DMS53 (cell line): ENCODE data around the gene SMG6.
A peak's percentile ranks its signal among the peaks of the same experiment; 100 is the strongest.

Experiments
- DNase-seq: peaks from one replicate; lab custom pipeline; 2025; lab: John Stamatoyannopoulos, UW

Gene SMG6

DNA sequence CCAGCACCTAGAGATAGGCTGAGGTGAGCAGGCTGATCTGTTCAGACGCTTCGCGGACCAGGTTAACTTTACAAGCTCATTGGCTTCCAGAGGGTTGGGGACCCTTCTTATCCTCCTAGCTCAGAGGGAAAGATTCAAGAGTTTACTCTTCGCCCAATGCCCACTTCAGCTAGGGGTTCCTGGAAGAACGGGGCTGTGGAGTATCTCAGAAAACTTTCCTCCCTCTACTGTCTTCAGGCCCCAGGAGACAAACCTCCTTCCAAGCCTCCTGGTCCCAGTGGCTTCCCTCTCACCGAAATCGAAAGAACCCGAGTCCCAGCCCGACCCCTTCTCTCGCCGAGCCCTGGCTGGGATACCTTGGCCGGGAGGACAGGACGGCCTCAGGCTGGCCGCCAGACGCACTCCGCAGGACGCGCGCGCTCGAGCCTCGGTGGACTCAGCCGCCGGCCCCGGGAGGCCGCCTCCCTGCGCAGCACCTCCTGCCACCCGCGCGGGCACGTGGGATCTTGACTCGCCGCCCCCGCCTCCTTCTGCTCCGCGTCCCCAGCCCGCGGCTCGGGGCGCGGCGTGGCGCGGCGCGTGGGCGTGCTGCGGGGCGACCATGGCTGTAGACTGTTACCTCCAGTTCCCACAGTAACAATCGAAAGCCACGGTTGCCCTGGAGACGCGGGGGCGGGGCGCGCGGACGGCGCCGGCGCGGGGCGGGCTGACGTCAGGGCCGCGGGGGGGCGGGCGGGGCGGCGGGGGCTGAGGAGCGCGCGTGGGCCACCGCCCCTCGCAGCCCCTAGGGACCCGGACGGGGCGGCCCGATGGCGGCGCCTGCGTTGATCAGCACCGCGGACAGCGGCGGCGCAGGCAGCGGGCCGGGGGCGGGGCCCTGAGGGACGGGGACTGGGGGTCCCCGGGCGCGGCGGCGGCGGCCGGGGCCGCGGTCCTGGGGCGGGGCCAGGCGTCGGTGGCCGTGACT is 254.0 kb downstream of the SMG6 start:
- peak; percentile 87 for DNase-seq

DNA sequence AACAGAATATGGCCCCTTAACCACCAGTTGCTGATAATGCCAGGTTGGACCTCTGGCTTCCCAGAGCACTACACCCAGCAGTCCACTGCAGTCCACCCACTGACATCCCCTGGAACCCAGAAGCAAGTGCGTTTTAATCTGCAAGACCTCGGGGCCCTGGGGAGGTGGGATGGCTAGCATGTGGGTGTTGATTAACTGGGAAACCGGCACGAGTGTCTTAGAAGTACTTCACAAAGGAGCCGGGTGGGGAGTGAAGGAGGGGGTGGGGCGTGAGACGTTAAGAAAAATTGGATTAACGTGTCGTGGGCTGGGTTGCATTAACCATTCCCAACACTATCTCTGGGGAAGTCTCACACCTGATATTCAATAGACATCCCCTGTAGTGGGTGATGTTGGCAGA is 254.8 kb downstream of the SMG6 start:
- DNase-seq = no peak

DNA sequence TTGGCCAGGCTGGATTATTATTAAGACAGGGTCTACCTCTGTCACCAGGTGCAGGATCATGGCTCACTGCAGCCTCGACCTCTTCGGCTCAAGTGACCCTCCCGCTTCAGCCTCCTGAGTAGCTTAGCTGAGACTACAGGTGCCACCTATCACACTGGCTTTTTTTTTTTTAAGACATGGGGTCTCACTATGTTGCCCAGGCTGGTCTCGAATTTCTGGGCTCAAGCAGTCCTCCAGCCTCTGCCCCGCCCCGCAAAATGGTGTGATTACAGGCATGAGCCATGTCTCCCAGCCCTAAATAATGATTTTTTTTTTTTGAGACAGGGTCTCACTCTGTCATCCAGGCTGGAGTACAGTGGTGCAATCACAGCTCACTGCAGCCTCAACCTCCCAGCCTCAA is 256.0 kb downstream of the SMG6 start:
- no peak for DNase-seq

DNA sequence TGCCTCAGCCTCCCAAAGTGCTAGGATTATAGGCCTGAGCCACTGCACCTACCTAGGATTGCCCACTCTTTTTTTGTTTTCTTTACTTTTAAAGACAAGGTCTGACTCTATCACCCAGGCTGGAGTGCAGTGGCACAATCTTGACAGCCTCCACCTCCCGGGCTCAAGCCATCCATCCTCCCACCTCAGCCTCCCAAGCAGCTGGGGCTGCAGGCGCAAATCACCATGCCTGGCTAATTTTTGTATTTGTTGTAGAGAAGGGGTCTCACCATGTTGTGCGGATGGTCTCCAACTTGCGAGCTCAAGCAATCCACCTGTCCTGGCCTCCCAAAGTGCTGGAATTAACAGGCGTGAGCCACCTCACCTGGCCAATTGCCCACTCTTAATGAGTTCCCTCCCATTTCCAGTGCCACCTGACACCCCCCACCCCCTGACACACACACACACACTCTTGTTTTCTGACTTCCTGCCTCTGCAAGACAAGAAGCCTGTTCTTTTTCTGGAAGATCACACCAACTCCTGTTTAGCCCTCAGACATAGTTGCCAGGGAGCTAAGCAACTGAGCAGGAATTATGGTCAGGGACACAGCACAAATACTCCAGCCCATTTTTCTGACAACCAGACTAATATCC is 259.2 kb downstream of the SMG6 start:
- DNase-seq = no peak

DNA sequence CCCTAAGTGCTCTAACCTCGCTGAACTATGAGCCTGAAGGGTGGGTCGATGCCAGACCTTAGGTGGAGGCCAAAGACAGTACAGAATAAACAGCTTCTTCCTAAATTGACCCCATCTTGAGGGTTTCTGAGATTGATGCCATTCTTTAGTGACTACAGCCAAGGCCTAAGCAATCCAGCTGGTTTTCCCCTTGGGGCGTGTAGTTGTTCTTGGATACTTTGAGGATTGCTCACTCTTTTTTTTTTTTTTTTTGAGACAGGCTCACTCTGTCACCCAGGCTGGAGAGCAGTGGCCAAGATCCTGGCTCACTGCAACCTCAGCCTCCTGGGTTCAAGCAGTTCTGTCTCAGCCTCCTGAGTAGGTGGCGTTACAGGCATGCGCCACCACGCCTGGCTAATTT is 259.8 kb downstream of the SMG6 start:
- no peak for DNase-seq

DNA sequence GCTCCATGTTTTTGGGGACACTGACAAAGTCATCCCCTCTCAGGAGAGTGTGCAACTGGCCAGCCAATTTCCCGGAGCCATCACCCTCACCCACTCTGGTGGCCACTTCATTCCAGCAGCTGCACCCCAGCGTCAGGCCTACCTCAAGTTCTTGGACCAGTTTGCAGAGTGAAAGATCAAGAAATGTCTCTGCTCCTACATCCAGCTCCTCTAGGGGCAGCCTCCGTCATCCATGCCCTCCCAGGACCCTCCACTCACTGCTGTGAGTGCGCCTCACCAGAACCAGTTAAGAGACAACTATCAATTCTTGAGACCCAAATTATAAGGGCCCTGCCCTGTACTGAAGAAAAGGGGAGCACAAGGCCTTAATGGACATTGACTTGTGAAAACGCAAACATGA is 260.7 kb downstream of the SMG6 start:
- no peak for DNase-seq

DNA sequence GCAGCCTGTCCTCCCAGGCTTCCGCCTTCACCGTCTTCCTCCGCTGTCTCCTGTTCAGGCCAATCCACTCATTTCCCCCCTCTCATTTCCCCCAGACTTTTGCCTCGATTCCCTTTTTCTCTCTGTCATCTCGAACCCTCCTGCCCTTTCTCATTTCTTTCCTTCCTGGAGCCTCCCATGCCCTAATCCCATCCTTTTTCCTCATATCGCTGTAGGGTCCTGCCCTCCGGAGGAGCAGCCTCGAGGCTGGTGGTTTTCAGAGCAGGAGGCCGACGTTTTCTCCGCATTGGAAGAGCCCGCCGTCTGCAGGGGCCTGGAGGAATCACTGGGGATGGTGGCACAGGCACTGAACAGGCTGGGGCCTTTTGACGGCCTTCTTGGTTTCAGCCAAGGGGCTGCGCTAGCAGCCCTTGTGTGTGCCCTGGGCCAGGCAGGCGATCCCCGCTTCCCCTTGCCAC is 261.2 kb downstream of the SMG6 start:
- peak; percentile 59 for DNase-seq

DNA sequence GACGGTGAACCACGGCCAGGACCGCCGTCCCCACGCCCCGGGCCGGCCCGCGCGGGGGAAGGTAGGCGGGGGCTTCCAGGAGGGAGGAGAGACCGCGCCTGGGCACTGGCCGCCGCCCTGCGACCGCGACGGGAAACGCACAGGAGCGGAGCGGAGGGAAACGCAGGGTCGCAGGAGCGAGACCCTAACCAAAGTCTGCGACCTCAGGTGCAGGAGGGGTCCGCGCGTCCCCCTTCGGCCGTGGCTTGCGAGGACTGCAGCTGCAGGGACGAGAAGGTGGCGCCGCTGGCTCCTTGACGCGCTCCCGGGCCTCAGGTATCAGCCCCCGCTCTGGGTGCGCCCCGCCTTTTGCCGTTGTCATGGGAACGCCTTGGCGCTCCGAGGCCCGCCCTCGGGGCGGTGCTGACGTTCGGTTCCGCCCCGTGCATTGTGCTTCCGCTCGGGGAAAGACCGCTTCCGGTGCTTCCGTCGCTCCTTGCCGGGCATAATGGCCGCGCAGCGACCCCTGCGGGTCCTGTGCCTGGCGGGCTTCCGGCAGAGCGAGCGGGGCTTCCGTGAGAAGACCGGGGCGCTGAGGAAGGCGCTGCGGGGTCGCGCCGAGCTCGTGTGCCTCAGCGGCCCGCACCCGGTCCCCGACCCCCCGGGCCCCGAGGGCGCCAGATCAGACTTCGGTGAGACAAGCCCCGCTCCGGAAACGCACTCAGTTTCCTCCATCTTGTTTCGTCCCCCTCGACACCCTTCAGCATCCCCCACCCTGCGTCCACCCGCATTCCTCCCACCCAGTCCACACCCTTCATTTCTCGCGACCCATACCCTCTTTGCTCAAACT is 261.8 kb downstream of the SMG6 start, which contains the start of gene OVCA2:
OVCA2 (plus strand) TSS at position 462 of the 829 bp plus-strand sequence; CDS start at position 488, 26 bp downstream.
- peak; percentile 97 for DNase-seq

DNA sequence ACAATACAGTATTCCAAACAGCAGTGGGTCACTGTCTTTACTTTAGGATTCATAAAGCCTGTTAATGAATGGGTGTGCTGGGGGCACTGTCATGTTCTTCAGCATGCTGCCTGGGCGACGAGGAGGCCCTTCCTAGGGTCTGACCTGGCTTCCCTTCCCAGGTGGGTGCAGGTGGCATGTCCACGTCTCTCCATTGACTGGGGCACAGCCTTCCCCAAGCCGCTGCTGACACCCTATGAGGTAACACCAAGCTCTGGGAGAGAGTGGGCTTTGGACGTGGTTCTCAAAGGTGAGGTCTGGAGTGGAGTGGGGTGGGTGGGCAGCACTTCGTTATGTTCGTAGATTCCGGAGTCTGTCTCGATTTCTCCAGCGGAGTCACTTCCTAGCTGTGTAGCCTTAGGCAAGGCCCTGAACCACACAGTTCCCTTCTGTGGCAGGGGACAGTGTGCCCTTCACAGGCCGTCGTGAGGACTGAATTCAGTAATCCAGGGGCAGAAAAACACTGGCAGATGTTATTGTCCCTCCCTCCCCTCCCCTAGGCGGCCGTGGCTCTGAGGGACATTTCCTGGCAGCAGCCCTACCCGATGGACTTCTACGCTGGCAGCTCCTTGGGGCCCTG is 262.5 kb downstream of the SMG6 start:
- peak; percentile 81 for DNase-seq

DNA sequence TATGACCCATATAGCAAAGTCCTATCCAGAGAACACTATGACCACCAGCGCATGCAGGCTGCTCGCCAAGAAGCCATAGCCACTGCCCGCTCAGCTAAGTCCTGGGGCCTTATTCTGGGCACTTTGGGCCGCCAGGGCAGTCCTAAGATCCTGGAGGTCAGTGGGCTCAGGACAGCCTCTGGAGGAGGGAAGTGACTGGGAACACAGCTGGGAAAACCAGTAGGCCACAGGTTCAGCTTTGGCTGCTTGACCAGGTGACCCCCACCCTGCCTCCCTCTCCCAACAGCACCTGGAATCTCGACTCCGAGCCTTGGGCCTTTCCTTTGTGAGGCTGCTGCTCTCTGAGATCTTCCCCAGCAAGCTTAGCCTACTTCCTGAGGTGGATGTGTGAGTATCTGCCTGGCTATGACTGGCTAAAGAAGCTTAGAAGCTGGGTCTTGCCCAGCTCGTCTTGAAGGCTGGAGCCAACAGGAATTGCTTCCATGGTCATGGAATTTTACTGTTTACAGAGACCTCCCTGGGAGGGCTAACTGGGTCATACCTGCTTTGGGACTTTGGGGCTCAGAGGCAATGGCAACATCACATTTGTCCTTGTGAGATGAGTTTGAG is 263.3 kb downstream of the SMG6 start:
- no peak for DNase-seq

DNA sequence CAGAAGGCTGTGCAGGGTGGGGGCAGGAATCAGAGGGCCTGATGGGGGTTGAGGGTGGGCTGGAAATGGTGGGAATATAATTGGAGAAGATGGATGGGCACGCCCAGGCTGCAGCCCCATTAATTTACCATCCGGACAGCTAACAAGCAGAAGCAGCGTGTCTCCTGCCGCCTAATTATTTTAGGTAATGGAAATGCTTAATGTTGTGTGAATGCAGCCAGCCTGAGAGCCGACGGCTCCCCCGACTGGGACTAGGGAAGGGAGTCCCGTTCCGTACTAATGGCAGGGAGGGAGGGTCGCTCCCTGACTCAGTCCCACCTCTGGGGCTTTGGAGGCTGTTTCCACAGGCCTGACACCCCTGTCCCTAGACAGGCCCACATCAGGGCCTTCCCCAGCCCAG is 266.4 kb downstream of the SMG6 start:
- no peak for DNase-seq

DNA sequence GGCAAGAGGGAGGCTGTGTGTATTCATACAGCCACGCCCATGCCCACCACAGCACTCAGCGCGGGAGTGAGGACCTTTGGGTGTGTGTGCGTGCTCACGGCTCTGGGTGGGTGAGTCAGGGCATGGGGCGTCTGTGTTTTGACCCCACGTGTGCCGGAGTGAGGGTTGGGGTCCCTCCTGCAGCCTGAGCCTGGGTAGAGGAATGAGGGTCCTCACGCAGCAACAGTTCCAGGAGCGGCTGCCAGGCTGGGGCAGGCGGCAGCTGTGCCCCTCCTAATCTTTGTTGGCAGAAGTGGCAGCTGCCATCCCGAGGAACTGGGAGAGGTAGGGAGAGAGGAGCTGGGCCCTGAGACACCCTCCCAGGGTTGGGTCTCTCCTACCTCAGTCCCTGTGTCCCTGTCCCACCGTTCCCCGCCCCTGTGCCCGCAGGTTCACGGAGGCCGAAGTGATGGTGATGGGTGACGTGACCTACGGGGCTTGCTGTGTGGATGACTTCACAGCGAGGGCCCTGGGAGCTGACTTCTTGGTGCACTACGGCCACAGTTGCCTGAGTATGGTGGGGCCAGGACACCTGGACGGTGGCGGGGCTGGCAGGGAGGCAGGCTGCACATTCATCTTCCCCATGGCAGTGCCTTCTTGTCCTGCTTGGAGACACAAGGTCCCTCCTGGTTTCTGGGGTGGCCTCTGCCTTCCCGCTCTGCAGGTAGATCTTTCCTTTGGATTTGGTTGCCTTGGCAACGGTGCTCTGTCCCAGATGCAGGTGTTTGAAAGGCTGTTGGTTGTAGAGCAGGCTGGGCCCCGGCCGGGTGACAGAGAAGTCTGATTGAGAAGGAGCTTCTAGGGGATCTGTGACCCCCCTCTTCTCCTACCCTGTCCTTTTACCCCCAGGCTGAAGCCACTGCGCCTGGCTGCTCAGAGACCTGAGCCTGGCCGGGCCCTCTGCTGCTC is 267.8 kb downstream of the SMG6 start:
- no peak for DNase-seq

DNA sequence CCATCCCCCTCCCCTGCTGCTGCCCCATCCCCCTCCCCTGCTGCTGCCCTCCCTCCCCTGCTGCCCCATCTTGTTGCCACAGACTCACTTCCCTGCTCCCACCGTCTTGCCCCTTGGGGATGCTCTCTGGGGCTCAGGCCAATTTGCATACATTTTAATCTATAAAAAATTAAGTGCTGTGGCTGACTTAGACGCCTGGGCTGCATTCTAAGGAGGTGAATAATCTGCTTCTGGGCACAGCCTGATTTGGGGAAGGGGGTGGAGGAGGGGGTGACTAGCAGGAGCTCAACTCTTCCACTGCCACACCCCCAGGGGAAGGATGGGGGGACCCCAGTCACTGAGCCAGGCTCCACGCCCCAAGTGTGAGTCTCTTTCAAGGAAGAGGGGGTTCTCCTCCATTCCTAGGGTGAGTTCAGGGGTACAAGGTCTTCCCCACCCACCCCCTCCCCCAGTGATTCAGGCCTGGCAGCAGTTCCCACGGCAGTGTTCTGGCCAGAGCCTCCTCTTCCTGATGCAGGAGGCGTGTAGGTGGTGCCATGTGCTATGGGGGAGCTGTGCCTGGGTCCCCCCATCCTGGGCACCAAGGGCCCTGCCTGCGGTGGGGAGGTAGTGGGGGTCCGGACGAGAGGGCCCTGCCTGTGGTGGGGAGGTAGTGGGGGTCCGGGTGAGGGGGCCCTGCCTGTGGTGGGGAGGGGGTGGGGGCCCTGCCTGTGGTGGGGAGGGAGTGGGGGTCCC is 268.6 kb downstream of the SMG6 start:
- DNase-seq = no peak

DNA sequence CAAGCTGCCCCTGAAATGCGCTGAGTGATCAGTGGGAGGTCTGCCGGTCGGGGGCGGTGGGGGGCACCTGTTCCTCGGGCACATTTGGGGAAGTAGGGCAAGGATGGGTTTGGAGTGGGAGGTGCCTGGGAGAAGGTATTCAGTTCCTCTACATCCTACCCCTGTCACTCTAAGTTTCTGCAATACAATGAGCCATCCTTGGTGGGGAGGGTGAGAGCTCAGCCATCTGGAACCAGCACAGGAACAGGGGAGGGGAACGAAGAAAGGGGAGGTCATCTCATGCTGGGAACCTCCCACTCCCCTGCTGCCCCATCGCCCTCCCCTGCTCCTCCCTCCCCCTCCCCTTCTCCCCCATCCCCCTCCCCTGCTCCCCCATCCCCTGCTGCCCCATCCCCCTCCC is 269.4 kb downstream of the SMG6 start:
- no peak for DNase-seq

DNA sequence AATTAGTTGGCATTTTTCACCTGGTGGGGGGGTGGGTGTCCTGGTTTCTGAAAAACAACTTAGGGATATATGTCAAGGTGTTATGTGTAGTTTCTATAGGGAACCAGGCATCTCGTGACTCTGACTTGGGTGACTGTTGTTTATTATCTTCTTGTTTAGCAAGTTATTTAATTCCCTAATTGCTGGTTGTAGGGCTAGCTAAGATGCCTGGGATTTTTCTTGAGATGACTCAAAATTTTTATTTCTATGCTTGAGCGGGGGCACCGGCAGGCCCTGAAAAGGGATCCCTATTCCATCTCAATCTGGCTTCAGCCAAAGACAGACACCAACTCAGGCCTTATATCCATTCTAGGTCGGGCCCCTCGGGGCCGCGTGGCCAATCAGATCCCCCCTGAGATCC is 270.4 kb downstream of the SMG6 start:
- no peak for DNase-seq

DNA sequence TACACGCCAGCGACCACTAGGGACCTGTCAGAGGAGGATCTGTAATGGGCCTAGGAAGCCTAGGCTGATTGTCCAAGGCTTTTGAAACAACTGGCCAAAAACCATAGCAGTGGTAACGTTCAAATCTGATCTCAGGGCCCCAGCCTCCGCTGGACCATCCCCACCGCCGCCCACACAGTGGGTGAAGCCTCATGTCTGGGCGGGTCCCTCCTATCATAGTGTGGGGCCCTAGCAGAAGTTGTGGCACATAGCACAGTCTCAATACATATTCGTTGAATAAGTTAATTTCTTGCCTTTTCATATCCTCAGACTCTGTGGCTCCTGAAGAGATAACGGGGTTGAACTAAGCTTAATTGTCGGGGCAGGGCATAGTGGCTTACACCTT is 272.8 kb downstream of the SMG6 start:
- DNase-seq = no peak

DNA sequence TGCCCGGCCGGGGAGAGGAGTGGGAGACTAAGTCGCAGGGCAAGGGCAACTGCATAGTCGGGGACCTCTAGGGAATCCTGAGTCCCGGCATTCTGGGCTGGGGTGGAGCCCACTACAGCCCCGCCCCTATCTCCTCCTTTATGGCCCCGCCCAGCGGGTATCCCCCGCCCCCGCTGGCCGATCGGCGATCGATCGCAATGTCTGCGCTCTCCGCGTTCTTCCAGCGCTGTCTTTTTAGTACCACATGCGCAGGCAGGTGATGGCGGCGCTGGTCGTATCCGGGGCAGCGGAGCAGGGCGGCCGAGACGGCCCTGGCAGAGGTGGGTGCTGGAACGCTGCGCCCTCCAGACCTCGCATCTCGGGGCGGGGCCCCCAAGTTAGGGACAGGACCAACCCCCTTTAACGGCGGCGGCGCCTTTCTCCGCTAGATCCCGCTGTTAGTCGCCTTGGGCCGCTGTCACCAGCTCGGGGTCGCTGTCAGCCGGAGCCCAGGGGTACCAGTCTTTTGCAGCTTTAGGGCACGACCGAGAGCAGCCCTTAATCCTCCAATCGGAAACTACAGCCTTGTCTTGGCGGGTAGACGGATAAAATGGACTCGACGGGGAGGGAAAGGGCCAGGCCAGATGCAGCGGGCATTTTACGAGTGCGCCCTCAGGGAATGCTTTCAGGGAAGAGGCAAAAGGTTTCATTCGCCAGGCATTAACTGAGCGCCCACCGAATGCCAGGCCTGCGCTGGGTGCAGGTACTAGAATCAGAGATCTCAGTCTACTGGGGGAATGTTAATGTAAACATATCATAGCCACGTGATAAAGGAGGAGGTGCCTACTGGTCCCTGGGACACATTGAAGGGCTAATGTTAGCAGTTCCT is 273.4 kb downstream of the SMG6 start, which contains the start of gene DPH1:
DPH1 (plus strand) TSS at position 243 of the 868 bp plus-strand sequence; CDS start at position 260, 17 bp downstream.
- peak; percentile 93 for DNase-seq

DNA sequence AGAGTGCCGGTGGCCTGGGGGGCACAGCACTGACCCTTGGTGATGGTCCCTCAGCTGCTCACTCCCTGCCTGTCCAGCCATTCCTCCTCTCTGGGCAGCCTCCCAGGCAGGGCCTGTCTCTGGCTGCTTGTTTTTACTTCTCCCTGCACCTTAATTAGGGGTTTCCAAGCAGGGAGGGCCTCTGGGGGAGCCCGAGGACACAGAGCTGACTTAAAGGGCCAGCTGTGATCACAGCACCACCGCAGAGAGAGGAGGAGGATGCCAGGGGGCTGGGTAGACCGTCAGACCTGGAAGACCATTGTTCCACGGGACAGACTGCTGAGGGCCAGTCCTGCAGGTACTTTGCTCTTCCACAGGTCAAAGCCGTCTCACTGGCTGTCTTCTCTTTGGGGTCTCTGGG is 274.8 kb downstream of the SMG6 start:
- no peak for DNase-seq
